H54 (cell line): ENCODE measurements around the gene PGBD5.

ENCODE experiments used
- DNase-seq: peaks from one replicate; pipeline ENCODE4 v3.0.0; 2011; ENCODE audit warnings: low spot score, mixed read lengths; ENCODE audit not compliant: insufficient read length
- FAIRE-seq: peaks from 3 replicates; lab custom pipeline; 2011; peaks lifted over from hg19 to GRCh38; lab: Jason Lieb, UNC
- POLR2A ChIP-seq: IDR thresholded peaks from 2 replicates; pipeline ENCODE4 v1.6.1; 2011; ENCODE audit warnings: low read depth, mild to moderate bottlenecking, low read length

PGBD5 gene

GRCh38 chr1:230398856-230399255 lies 27.3 kb downstream of the PGBD5 start:
- TF ChIP-seq POLR2A, result no peak
- FAIRE-seq (no peak), DNase-seq (no peak)

GRCh38 chr1:230396966-230397365 lies 29.2 kb downstream of the PGBD5 start:
- DNase-seq (no peak), FAIRE-seq (no peak)
- TF ChIP-seq POLR2A, result no peak

DNA sequence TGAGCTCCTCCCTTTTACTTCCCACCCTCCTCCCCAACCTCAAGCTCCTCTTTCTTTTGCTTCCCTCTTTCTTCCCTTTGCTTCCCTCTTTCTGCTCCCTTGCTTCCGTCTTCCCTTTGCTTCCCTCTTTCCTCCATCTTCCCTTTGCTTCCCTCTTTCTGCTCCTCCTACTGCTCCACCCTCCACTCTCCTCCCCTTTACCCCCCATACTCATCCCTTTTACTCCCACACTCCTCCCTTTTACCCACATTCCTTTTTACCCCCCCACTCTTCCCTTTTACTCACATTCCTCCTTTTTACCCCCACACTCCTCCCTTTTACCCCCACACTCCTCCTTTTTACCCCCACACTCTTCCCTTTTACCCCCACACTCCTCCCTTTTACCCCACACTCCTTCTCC lies 30.2 kb downstream of the PGBD5 start:
- no peak for TF ChIP-seq POLR2A
- DNase-seq (no peak), FAIRE-seq (no peak)

DNA sequence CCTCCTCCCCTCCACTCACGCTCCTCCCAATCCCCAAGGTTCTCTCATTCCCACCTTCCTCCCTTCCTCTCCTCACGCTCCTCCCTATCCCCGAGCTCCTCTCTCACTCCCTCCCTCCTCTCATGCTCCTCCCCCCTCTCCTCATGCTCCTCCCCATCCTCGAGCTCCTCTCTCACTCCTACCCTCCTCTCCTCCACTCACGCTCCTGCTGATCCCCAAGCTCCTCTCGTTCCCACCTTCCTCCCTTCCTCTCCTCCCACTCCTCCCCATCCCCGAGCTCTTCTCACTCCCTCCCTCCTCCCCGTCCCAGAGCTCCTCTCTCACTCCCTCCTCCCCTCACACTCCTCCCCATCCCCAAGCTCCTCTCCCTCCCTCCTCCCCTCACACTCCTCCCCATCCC lies 31.4 kb downstream of the PGBD5 start:
- FAIRE-seq, result no peak
- no peak for DNase-seq
- TF ChIP-seq POLR2A, result no peak

DNA sequence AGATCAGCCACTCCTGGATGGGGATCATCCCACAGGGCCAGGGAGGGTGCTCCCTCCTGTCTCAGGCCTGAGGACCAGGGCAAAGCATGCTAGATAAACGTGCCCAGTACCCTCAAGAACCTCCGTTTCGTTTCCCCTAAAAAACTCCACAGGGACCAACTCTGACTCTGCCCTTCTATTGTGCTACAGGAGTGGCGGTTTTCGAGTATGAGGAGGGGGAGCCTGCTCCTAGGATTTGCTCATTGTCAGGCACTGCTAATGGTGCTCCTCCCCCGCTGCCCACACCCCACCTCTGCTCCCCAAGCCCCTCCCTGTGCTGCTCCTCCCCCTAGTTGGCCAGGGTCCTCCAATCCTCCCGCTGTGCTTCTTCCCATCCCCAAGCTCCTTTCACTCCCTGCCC lies 32.0 kb downstream of the PGBD5 start:
- DNase-seq (no peak), FAIRE-seq (no peak)
- TF ChIP-seq POLR2A, result no peak

DNA sequence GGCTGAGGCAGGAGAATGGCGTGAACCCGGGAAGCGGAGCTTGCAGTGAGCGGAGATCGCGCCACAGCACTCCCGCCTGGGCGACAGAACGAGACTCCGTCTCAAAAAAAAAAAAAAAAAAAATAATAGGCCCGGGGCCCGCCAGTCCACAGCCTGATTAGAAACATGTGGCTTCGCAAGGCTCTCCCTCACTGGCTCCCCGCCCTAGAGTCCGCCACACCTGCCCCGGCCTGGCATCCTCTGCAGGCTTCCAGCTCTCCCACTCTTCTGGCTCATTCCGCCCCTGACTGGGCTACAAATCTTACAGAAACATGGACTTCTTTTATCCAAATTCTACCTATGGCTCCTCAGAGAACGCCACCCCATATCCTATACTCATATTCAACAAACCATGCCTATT lies 32.4 kb downstream of the PGBD5 start:
- DNase-seq, result no peak
- no peak for FAIRE-seq
- TF ChIP-seq POLR2A, result no peak

DNA sequence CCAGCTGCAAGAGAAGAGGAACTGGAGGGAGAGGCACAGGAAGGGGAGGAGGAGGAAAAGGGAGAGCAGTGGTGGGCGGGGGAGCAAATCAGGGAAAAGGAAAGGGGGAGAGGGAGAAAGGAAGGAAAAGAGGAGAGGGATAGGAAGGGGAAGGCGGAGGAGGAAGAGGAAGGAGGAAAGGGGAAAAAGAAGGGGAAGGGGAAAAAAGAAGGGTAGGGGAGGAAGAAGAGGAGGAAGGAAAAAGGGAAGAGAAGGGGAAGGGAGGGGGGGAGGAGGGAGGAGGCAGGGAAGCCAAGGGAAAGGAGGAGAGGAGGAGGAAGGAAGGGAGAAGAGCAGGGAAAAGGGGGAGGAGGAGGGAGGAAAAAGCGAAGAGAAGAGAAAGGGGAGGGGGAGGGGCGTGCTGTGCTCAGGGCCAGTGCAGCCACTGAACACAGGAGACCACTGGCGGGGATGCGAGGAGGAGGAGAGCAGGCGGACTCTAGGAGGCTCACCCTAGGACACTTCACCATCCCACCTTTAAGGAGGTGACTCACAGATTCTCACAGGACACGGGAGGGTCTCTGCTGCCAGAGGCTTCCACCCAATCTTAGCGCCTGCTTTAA lies 33.1 kb downstream of the PGBD5 start:
- no peak for TF ChIP-seq POLR2A
- no peak for FAIRE-seq
- no peak for DNase-seq

- TF ChIP-seq POLR2A, result no peak
- no peak for FAIRE-seq
- no peak for DNase-seq
Observed at GRCh38 chr1:230392536-230392909, 33.6 kb downstream of the PGBD5 start.

- no peak for FAIRE-seq
Observed at GRCh38 chr1:230391776-230392535, 34.2 kb downstream of the PGBD5 start.

DNA sequence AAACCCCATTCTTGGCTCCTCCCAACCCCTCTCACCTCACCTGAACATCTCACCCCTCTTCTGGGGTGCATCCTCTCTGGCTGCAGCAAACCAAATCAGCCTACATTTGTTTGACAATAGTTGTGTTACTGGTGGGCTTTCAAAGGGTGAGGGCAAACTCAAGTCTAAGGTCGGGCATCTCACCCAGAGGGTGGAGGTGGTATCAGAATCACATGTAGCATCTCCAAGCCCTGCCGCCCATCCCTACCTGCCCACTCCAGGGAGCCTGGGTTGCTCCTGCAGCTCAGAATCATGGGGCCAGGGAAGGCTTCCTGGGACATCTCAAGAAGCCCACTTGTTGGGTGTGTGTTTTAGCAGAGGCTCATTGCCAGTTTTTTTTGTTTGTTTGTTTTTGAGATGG lies 35.8 kb downstream of the PGBD5 start:
- TF ChIP-seq POLR2A, result no peak
- no peak for FAIRE-seq

More at GRCh38 chr1:230391776-230392535, 34.2 kb downstream of the PGBD5 start:
- no peak for DNase-seq
- no peak for TF ChIP-seq POLR2A

GRCh38 chr1:230387876-230388275 lies 38.3 kb downstream of the PGBD5 start:
- FAIRE-seq (no peak), DNase-seq (no peak)
- TF ChIP-seq POLR2A, result no peak

More for the DNA sequence above, 35.8 kb downstream of the PGBD5 start:
- DNase-seq, result no peak

- no peak for DNase-seq
- no peak for TF ChIP-seq POLR2A
- no peak for FAIRE-seq
Observed at GRCh38 chr1:230387296-230387695, 38.8 kb downstream of the PGBD5 start.

DNA sequence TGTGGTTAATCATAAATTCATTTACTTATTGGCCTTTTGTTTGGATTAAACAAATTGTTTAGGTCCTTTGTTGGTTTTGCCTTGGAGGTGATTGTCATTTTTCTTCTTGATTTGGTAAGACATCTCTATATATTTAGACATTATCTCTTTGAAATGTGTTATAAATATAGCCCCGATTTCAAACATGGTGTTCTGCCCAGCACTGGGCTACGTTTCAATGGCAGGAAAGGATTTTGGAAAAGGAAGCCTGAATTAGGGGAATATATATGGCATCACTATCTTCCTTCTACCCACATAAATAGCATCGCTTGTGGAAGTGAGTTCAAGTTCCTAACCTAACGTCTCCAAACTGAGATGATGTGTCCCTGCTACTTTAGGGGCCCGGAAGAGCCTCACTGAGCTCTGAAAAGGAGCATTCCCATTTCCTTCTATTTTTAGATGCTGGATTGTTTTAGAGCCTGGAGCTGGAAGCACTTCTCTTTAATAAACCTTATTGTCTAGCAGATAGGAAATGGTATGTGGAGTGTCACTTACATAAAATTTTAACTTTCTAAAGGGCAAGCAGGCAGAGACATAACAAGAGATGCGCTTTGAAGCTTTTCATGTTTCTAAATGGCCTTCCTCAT lies 39.4 kb downstream of the PGBD5 start:
- no peak for DNase-seq
- FAIRE-seq, result no peak
- TF ChIP-seq POLR2A, result no peak

GRCh38 chr1:230385930-230386329 lies 40.2 kb downstream of the PGBD5 start:
- DNase-seq (no peak), FAIRE-seq (no peak)
- TF ChIP-seq POLR2A, result no peak

GRCh38 chr1:230385158-230385450 lies 41.0 kb downstream of the PGBD5 start:
- FAIRE-seq (no peak), DNase-seq (no peak)
- TF ChIP-seq POLR2A, result no peak
